ENCODE results near the gene SLC2A10. TPM values are rescaled to one million over a fixed set of nuclear protein-coding genes. Genes with fewer than 3 reads are reported as not detected.
A peak's percentile ranks its signal among the peaks of the same experiment; 100 is the strongest.

The SLC2A10 gene
- total RNA-seq, 1 experiment from 2014 or later, result 9.6 TPM

- TF ChIP-seq CTCF (conservative IDR thresholded peaks at IDR 0.05; ENCODE audit: low read depth, low read length) (no peak), EZH2 (IDR thresholded peaks at IDR 0.05; ENCODE audit: low read length, unreplicated experiment) (no peak), EZH2phosphoT487 (IDR thresholded peaks at IDR 0.05; ENCODE audit: borderline replicate concordance, low read length) (no peak)
- CTCF ChIA-PET, result no interaction called here
- intact Hi-C loops (cut with micrococcal nuclease), result no loop called here
Measured at GRCh38 chr20:46774236-46774635, 64.8 kb downstream of the SLC2A10 start.

GRCh38 chr20:46774943-46775560 is 65.6 kb downstream of the SLC2A10 start:
- DNase-seq, result peak; percentile 47
- H3K79me2 ChIP-seq (ENCODE audit: low read length), result no peaks in the 10 kb centered on the region
- no peak overlapping the region for H3K27ac ChIP-seq (ENCODE audit: low read length)
- no peaks in the 10 kb centered on the region for H3F3A ChIP-seq (ENCODE audit: low read length, unreplicated experiment)
- no peaks in the 10 kb centered on the region for H3K9me2 ChIP-seq (replicated peaks; ENCODE audit: low read length)
- H3K27me3 ChIP-seq (ENCODE audit: low read length), result no peaks in the 10 kb centered on the region
- H2AFZ ChIP-seq (ENCODE audit: low read length), result no peak overlapping the region
- no peaks in the 10 kb centered on the region for H3K9me3 ChIP-seq (ENCODE audit: low read length)
- CTCF ChIA-PET, result no interaction called here
- no TSS peak for BruUV-seq (replicated peaks)
- no peaks in the 10 kb centered on the region for H4K20me1 ChIP-seq (ENCODE audit: low read length)
- no peak overlapping the region for H3K4me3 ChIP-seq (ENCODE audit: low read length)
- TF ChIP-seq EZH2phosphoT487 (IDR thresholded peaks at IDR 0.05; ENCODE audit: borderline replicate concordance, low read length) (no peak), CTCF (conservative IDR thresholded peaks at IDR 0.05; ENCODE audit: low read depth, low read length) (no peak), EZH2 (IDR thresholded peaks at IDR 0.05; ENCODE audit: low read length, unreplicated experiment) (no peak)
- no peak for ATAC-seq
- H3K9ac ChIP-seq (ENCODE audit: low read length), result no peak overlapping the region
- no peaks in the 10 kb centered on the region for H3K36me3 ChIP-seq (ENCODE audit: low read depth, low read length)
- H3K4me2 ChIP-seq (ENCODE audit: low read length), result no peak overlapping the region
- H3K4me1 ChIP-seq (ENCODE audit: insufficient read depth, low read length), result peaks cover 8% of the 10 kb centered on the region
- intact Hi-C loops (cut with micrococcal nuclease), result no loop called here
- POLR2A ChIA-PET (ENCODE audit: unreplicated experiment), result interaction anchor here (0.7 kb wide), 1 partner anchor 136 kb away, joined by 7 read pairs; no protein-coding TSS in a partner anchor

More at GRCh38 chr20:46774236-46774635, 64.8 kb downstream of the SLC2A10 start:
- ATAC-seq (no peak), DNase-seq (no peak)
- Histone ChIP-seq H3K9me2 (replicated peaks; ENCODE audit: low read length) (no peaks in the 10 kb centered on the region), H3K9ac (ENCODE audit: low read length) (no peak overlapping the region), H3K4me3 (ENCODE audit: low read length) (no peak overlapping the region), H3K27me3 (ENCODE audit: low read length) (no peaks in the 10 kb centered on the region), H4K20me1 (ENCODE audit: low read length) (no peaks in the 10 kb centered on the region), H3K9me3 (ENCODE audit: low read length) (no peaks in the 10 kb centered on the region), H3K36me3 (ENCODE audit: low read depth, low read length) (no peaks in the 10 kb centered on the region), H3K4me1 (ENCODE audit: insufficient read depth, low read length) (peaks cover 8% of the 10 kb centered on the region), H3K4me2 (ENCODE audit: low read length) (no peak overlapping the region), H3F3A (ENCODE audit: low read length, unreplicated experiment) (no peaks in the 10 kb centered on the region), H3K27ac (ENCODE audit: low read length) (no peak overlapping the region), H3K79me2 (ENCODE audit: low read length) (no peaks in the 10 kb centered on the region), H2AFZ (ENCODE audit: low read length) (no peak overlapping the region)
- POLR2A ChIA-PET (ENCODE audit: unreplicated experiment), result interaction anchor here (0.7 kb wide), 1 partner anchor 137 kb away, joined by 7 read pairs; no protein-coding TSS in a partner anchor
- no TSS peak for BruUV-seq (replicated peaks)

GRCh38 chr20:46775806-46776205 is 66.4 kb downstream of the SLC2A10 start:
- POLR2A ChIA-PET (ENCODE audit: unreplicated experiment), result no interaction called here
- CTCF ChIA-PET, result no interaction called here
- no peak for ATAC-seq

More at GRCh38 chr20:46775806-46776205, 66.4 kb downstream of the SLC2A10 start:
- H3K36me3 ChIP-seq (ENCODE audit: low read depth, low read length), result no peaks in the 10 kb centered on the region
- no peaks in the 10 kb centered on the region for H4K20me1 ChIP-seq (ENCODE audit: low read length)
- H3K9me3 ChIP-seq (ENCODE audit: low read length), result no peaks in the 10 kb centered on the region
- no peaks in the 10 kb centered on the region for H3K9me2 ChIP-seq (replicated peaks; ENCODE audit: low read length)
- no peaks in the 10 kb centered on the region for H3F3A ChIP-seq (ENCODE audit: low read length, unreplicated experiment)
- H3K27ac ChIP-seq (ENCODE audit: low read length), result no peak overlapping the region
- H3K27me3 ChIP-seq (ENCODE audit: low read length), result no peaks in the 10 kb centered on the region
- H3K9ac ChIP-seq (ENCODE audit: low read length), result no peak overlapping the region
- intact Hi-C loops (cut with micrococcal nuclease), result no loop called here
- no TSS peak for BruUV-seq (replicated peaks)
- H3K4me2 ChIP-seq (ENCODE audit: low read length), result no peak overlapping the region
- H3K4me1 ChIP-seq (ENCODE audit: insufficient read depth, low read length), result peaks cover 2% of the 10 kb centered on the region
- H3K79me2 ChIP-seq (ENCODE audit: low read length), result no peaks in the 10 kb centered on the region
- no peak overlapping the region for H3K4me3 ChIP-seq (ENCODE audit: low read length)
- H2AFZ ChIP-seq (ENCODE audit: low read length), result no peak overlapping the region
- no peak for DNase-seq
- no peak for TF ChIP-seq EZH2phosphoT487 (IDR thresholded peaks at IDR 0.05; ENCODE audit: borderline replicate concordance, low read length)
- no peak for TF ChIP-seq CTCF (conservative IDR thresholded peaks at IDR 0.05; ENCODE audit: low read depth, low read length)
- no peak for TF ChIP-seq EZH2 (IDR thresholded peaks at IDR 0.05; ENCODE audit: low read length, unreplicated experiment)
